HG03558 (cell line): ENCODE results near the gene DLG2.
A peak's percentile ranks its signal among the peaks of the same experiment; 100 is the strongest.

Experiments used
- ATAC-seq: cut with Tn5 transposase; IDR thresholded peaks from one replicate; pipeline ENCODE4 v1.9.1; 2021; ENCODE audit warnings: moderate number of reproducible peaks; ENCODE audit not compliant: unreplicated experiment; ENCODE audit errors: extremely low read depth

DLG2 gene

DNA sequence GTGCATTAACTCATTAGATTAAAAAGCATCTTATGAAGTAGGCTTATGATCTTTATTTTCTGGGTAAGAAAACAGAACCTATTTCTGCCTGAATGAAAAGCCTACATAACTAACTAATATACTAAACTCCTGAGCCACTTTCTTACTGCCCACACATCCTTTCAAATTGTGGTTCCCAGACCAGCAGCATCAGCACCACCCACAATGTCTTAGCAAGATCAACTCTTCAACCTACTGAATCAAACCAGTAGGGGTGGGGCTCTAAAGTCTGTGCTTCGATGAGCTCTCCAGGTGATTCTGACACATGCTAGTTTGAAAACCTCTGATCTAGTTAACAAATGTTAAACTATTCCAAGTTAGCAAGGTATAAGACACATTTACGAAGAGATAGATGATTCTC is 462.4 kb downstream of the DLG2 start:
- ATAC-seq, result no peak

GRCh38 chr11:85154294-85154693 is 472.9 kb downstream of the DLG2 start:
- no peak for ATAC-seq

GRCh38 chr11:85137597-85137996 is 489.5 kb downstream of the DLG2 start:
- ATAC-seq, result no peak

DNA sequence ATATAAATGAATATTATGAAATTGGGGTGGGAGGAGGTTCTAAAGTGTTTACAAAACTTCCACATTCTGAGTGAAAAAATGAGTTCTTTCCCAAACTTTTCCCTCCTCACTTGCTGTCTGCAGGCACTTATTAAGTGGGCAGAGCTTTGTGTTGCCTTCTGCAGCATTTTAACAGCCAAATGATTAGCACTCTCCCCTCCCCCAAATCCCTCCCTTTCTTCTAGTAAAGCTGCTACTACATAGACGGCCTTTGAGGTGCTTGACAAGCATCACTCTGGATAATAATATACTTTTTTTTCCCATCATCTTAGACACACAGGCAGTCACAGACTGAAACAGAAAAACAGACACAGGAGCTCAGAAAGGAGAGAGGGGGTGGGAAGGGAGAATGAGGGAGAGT is 493.5 kb downstream of the DLG2 start:
- no peak for ATAC-seq

DNA sequence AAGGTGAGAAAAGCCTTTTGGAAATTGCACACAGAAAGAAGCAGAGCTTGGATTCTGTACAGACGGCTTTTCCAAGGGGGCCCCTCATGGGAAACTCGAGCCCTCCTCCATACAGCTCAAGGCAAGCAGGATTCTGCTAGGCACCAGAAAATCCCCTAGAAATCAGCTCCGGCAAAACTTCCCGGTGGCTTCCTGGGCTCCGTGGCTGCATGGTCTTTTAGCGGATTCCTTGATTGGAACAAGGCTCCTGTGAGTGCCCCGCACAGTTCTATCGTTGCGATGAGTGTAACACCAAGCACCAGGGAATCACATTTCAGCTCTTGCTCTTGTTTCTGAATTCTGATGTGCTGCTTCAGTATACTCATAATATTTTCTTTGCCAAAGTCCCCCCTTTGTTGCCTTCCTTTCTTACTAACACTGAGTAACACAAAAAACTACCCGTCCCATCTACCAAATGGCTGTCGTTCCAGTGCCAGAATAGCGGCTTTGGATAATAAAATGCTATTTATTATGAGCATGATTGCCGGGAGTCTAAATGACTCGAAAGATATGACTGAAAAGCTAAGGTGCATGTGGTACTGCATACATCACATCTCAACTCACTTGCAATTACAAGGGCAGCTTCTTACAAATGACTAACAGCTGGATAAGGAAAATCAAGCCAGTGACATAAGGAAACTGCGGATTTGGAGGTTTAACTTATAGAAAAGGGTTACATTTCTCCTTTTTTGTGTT is 494.1 kb downstream of the DLG2 start:
- no peak for ATAC-seq

DNA sequence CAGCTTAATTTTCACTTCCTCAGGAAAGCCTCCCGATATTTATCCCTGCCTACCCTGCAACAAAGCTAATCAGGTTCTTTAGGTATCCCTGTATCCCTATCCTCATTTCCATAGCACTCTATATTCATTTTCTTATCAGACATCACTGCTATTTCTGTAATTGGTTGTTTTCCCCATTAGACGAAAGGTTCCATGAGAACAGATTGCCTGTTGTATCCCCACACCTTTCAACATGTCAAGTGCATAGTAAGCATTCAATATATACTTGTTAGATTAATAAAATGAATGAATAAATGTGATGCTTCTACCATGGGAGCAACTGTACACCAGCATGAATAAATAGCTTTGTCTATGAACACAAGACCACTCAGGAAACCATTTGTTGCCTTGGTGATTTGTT is 499.8 kb downstream of the DLG2 start:
- no peak for ATAC-seq

DNA sequence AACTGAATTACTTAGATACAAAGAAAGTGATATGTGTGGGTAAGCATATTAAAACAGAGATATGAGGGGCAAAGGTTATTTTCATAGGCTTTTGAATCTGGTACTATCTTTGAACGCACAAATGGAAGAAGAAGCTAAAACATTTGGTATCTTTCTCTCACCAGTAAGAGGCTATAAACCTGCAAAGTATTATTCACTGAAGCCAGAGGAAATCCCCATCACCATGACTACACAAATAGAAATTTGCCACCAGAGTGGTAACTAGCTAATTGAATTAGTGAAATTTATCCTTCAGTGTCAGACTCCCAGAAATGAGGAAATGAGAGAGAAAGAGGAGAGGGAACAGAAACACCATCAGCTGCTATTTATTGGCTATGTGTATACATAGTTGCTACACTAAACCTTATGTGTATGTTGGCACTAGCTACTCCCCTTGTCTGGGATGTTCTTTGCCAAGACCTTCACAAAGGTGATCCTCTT is 503.4 kb downstream of the DLG2 start:
- peak; percentile 87 for ATAC-seq

- no peak for ATAC-seq
Measured at GRCh38 chr11:85118151-85118550, 509.0 kb downstream of the DLG2 start.

- no peak for ATAC-seq
Measured at GRCh38 chr11:85115798-85116197, 511.3 kb downstream of the DLG2 start.

- ATAC-seq, result no peak
Measured at GRCh38 chr11:85114786-85115185, 512.4 kb downstream of the DLG2 start.

DNA sequence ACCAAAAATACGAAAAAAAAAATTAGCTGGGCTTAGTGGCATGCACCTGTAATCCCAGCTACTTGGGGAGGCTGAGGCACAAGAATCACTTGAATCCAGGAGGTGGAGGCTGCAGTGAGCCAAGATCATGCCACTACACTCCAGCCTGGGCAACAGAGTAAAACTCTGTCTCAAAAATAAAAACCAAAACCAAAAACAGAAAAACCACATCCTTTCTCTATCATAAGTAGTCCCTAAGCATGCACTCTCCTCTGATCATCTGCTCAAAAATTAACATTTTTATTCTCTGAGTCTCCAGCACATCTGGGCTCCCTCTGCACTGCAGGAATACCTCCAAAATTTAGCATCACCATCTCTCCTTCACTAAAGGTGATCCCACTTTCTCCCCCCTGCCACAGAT is 516.9 kb downstream of the DLG2 start:
- peak; percentile 95 for ATAC-seq

DNA sequence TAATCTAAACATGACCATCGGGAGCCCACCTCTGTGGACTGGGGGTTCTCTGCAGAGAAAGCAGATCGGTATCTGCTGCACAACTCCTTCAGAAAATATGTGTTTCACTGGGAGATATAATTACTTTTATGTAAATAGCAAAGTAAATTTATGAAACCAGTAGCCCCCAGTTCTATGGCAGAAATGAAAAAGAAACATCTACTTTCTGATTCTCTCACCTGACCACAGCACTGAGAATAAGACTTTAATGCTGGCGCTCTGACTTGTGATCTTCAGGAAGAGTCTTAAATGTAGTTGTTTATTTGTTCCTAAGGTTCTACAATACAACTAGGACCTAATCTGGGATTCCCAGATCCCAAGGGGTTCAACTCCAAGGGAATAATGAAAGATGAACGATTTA is 518.0 kb downstream of the DLG2 start:
- peak; percentile 64 for ATAC-seq

DNA sequence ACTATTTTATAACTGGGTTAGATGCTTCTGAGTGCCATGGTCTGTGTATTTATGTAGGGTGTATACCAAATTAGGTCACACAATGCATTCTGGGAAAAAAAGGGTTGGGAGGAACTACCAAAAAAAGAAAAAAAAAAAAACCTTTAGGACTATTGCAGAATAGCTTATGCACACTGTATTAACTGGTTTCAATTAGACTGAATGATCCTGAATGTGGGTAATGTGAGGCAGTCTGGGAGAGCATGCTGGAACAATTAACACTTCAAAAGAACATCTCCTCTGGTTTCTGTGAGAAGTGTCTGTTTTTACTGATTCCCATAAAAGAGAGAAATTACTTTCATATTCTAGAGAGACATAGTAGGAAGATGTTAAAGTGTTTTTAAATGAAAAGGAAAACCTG is 521.3 kb downstream of the DLG2 start:
- ATAC-seq, result no peak

GRCh38 chr11:85099522-85099921 is 527.6 kb downstream of the DLG2 start:
- no peak for ATAC-seq

DNA sequence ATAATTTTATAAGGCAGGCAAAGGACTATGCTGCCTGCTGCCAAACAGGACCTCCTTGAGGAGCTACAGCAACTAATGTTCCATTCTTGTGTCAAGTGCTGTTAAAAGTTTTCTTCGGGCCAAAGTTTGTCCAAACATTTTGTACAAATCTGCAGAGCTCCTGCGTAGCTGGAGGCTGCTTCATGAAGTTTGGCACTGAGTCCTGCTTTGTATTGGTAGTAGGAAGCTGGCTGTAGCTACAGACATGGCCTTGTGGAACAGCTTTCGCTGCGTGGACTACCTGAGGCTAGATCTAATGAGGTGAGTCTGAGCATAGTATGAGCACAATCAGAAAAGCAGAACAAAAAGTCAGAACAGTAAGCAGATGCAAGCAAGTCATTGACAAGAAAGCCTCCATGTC is 528.1 kb downstream of the DLG2 start:
- no peak for ATAC-seq

DNA sequence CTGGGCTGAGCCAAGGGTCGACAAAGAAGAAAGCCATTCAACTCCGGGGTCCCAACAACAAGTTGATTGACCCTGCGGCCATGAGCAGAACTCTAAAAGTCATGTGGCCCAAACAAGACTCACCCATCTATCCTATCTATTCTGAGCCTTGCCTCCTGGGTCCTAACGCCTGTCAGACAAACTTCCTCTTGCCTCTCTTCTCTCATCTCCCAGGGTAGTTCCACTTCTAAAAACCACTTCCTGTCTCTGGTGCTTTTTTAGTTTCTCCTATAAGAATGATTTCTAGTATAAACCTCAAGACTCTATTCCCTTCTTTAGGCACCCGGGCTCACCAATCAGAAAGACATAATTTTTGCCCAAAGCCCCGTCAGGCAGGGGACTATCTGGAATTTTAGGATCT is 530.2 kb downstream of the DLG2 start:
- no peak for ATAC-seq

DNA sequence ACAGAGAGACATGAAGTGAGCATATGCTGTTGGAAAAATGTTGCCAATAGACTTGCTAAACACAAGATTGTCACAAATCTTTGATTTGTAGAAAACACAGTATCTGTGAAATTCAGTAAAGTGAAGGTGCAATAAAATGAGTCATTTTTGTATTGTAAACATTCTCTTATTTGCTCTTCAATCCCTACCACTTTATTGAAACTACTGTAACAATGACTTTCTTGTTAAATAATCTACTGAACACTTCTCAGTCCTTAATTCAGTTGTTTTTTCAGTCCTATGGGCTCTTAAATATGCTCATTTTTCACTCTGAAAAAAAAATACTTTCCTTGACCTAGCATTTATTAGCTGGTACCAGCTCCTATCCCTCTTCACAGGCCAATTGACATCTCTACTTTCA is 531.9 kb downstream of the DLG2 start:
- ATAC-seq, result no peak

- no peak for ATAC-seq
Measured at GRCh38 chr11:85094795-85095194, 532.3 kb downstream of the DLG2 start.

GRCh38 chr11:85089654-85090053 is 537.5 kb downstream of the DLG2 start:
- no peak for ATAC-seq

GRCh38 chr11:85088286-85088685 is 538.9 kb downstream of the DLG2 start:
- ATAC-seq, result no peak

- no peak for ATAC-seq
Measured at GRCh38 chr11:85086504-85087284, 540.5 kb downstream of the DLG2 start.
